ENCODE data around the gene PDE4B. TPM values are rescaled to one million over a fixed set of nuclear protein-coding genes. Genes with fewer than 3 reads are reported as not detected.
A peak's percentile ranks its signal among the peaks of the same experiment; 100 is the strongest.

PDE4B gene
- total RNA-seq, 2 donors from 2014 or later, result 18.1 to 55.4 TPM

DNA sequence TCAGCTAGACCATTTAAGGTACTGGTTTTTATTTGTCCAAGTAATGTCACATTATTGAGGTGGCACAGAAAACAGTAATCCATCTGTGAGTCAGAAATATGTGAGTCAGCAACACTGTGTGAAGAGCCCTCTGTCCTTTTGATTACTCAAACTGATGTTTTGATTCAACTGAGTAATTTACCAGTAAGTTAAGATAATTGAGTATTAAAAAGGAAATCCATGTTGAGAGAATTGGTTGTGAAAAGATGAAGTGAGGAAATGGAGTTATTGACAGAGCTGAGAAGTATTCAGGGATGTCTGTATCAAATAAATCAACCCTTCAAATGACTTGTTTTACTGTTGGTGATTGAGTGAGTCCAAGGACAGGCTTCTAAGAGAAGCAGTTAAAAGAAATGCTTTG is 438.5 kb downstream of the PDE4B start:
- intact Hi-C loops (cut with DNase I), result no loop called here
- no peak for DNase-seq (ENCODE audit: low spot score)
- H3K27me3 ChIP-seq (replicated peaks; ENCODE audit: insufficient read depth), result no peaks in the 10 kb centered on the region
- no peak for TF ChIP-seq POLR2A (IDR thresholded peaks at IDR 0.05)
- TF ChIP-seq POLR2AphosphoS5 (IDR thresholded peaks at IDR 0.05), result no peak
- TF ChIP-seq, protein P1, sequence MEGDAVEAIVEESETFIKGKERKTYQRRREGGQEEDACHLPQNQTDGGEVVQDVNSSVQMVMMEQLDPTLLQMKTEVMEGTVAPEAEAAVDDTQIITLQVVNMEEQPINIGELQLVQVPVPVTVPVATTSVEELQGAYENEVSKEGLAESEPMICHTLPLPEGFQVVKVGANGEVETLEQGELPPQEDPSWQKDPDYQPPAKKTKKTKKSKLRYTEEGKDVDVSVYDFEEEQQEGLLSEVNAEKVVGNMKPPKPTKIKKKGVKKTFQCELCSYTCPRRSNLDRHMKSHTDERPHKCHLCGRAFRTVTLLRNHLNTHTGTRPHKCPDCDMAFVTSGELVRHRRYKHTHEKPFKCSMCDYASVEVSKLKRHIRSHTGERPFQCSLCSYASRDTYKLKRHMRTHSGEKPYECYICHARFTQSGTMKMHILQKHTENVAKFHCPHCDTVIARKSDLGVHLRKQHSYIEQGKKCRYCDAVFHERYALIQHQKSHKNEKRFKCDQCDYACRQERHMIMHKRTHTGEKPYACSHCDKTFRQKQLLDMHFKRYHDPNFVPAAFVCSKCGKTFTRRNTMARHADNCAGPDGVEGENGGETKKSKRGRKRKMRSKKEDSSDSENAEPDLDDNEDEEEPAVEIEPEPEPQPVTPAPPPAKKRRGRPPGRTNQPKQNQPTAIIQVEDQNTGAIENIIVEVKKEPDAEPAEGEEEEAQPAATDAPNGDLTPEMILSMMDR (IDR thresholded peaks at IDR 0.05), result no peak
- H3K36me3 ChIP-seq, result no peaks in the 10 kb centered on the region
- no peak overlapping the region for H3K4me3 ChIP-seq
- H3K27ac ChIP-seq, result no peak overlapping the region
- H3K9me3 ChIP-seq, result no peaks in the 10 kb centered on the region
- H3K4me1 ChIP-seq (replicated peaks), result no peaks in the 10 kb centered on the region

DNA sequence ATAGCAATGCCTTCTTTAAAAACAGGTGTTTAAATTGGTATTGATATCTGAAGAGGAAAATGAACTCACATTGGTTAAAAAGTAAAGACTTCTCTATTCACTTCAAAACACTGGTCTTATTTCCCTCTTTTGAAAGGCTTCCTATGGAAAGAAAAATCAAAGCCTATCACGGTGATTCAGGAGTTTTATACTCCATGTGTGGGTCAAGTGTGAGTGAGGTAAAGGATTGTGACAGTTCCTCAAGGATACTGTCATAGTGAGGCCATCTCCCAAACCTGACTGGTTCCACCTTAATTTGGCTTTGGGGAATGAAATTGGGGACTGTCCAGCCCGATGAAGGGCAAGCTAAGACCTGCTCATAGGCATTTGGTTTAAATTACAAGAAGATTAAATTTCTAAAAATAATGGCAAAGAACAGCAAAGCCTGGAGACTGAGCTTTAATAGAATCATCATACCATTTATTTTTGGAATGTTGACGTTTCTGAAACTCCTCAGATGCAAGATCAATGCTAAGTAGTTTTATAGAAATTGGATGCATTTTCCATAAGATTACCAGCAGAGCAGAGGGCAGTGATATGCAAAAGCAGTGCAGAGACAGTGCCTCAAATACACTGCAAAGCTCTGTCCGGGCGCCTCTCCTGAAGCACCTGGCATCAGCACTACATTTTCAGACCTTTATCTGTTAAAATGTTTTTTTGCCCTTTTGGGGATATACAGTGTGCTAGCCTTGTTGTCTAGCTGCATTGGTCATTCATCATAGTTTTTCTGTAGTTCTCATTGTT is 439.2 kb downstream of the PDE4B start:
- Histone ChIP-seq H3K4me1 (replicated peaks) (no peaks in the 10 kb centered on the region), H3K36me3 (no peaks in the 10 kb centered on the region), H3K27ac (no peak overlapping the region), H3K27me3 (replicated peaks; ENCODE audit: insufficient read depth) (no peaks in the 10 kb centered on the region), H3K4me3 (no peak overlapping the region), H3K9me3 (no peaks in the 10 kb centered on the region)
- intact Hi-C loops (cut with DNase I), result no loop called here
- no peak for DNase-seq (ENCODE audit: low spot score)
- WGBS, result 36% methylated on average over 5 of the region's 5 CpGs
- TF ChIP-seq POLR2AphosphoS5 (IDR thresholded peaks at IDR 0.05) (no peak), POLR2A (IDR thresholded peaks at IDR 0.05) (no peak)
- TF ChIP-seq, protein P1 (IDR thresholded peaks at IDR 0.05), result no peak

DNA sequence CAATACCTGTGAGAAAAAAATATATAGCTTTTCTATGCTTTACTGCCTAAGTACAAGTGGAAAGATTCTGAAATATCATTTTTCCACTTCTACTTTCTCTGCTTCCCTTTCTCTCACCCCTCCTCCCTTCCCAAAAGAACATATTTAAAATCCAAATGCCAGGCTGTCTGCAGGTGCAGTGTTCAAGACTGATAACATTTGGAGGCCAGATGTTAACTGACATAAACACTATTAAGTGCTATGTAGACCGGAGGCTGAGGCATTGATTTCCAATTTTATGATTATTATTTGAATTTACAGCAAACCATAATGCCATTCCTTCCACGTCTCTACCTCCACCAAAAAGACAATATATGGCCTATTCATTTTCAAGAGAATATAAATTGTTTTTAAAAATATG is 444.3 kb downstream of the PDE4B start:
- Histone ChIP-seq H3K9me3 (no peaks in the 10 kb centered on the region), H3K27ac (no peak overlapping the region), H3K27me3 (replicated peaks; ENCODE audit: insufficient read depth) (no peaks in the 10 kb centered on the region), H3K4me1 (replicated peaks) (no peaks in the 10 kb centered on the region), H3K36me3 (no peaks in the 10 kb centered on the region), H3K4me3 (no peak overlapping the region)
- no peak for DNase-seq (ENCODE audit: low spot score)
- TF ChIP-seq POLR2AphosphoS5 (IDR thresholded peaks at IDR 0.05) (no peak), POLR2A (IDR thresholded peaks at IDR 0.05) (no peak)
- TF ChIP-seq, protein P1 (IDR thresholded peaks at IDR 0.05), result no peak
- 82% methylated on average over 2 of the region's 2 CpGs for WGBS
- intact Hi-C loops (cut with DNase I), result no loop called here

DNA sequence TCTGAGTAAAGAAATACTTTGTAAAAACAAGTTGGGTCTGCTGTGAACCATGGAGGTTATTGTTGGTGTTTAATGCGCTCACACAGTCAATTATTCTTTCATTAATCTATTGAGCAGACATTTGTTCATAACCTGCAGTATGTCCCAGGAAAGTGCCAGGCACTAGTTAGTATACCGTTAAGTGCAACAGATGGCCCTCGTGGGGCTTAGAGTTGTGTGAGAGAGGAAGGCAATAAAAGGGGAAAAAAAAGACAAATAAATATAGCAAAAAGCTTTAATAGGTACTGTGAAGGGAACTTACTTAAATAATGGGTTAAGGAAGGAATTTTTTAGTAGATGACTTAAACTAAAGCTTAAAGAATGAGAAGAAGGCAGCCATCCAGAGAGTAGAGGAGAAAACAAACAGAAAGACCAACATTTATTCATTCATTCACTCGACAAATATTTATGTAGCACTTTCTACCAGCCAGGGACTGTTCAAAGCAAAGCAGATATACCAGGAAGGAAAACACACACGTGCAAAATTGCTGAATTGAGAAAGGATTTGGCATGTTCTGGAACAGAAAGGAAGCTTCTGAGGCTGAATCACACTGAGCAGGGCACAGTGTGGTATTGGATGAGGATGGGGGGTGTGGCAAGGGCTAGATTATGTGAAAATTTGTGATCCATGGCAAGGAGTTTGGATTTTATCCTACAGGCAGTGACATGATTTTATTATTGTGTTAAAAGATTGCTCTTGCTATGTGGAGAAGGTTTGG is 445.2 kb downstream of the PDE4B start:
- Histone ChIP-seq H3K4me3 (no peak overlapping the region), H3K4me1 (replicated peaks) (no peaks in the 10 kb centered on the region), H3K27me3 (replicated peaks; ENCODE audit: insufficient read depth) (no peaks in the 10 kb centered on the region), H3K27ac (no peak overlapping the region), H3K36me3 (no peaks in the 10 kb centered on the region), H3K9me3 (no peaks in the 10 kb centered on the region)
- TF ChIP-seq POLR2A (IDR thresholded peaks at IDR 0.05) (no peak), POLR2AphosphoS5 (IDR thresholded peaks at IDR 0.05) (peak; percentile 62)
- DNase-seq (ENCODE audit: low spot score), result peak; percentile 10
- 26% methylated on average over 5 of the region's 5 CpGs for WGBS
- intact Hi-C loops (cut with DNase I), result no loop called here

DNA sequence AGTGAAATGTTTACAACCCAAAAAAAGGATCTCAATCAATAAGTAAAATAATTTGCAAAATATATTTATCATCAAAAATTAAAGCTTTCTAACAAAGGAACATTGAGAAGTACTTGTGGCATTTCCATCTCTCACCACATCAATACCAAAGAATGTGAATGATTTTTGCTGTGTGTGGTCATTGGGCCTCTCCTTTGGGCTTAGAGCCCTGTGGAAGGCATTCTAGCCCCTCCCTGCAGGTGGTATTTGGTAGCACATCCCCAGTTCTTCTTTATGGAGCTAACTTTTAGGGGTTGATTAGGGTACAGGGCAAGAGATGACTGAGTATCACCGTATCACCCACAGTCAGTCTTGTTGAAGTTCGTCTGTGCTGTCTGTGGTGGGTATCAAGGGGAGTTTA is 447.1 kb downstream of the PDE4B start:
- DNase-seq (ENCODE audit: low spot score), result no peak
- Histone ChIP-seq H3K27me3 (replicated peaks; ENCODE audit: insufficient read depth) (no peaks in the 10 kb centered on the region), H3K9me3 (no peaks in the 10 kb centered on the region), H3K4me3 (no peak overlapping the region), H3K36me3 (no peaks in the 10 kb centered on the region), H3K27ac (no peak overlapping the region), H3K4me1 (replicated peaks) (no peaks in the 10 kb centered on the region)
- TF ChIP-seq POLR2AphosphoS5 (IDR thresholded peaks at IDR 0.05) (no peak), POLR2A (IDR thresholded peaks at IDR 0.05) (no peak)
- TF ChIP-seq, protein P1 (IDR thresholded peaks at IDR 0.05), result no peak
- intact Hi-C loops (cut with DNase I), result no loop called here
- 96% methylated on average over 2 of the region's 2 CpGs for WGBS
